KOPT-K1 (cell line): Measurements from ENCODE around the gene SLC39A1.
"Not testable (repeated sequence)": the region's sequence is repeated elsewhere in the genome, so short reads cannot be mapped to it uniquely, and the experiment has no call there.

Source experiments
- H3K27ac ChIP-seq: fragments of 200-600 bp; sonication (generic); 2 replicates; pipeline ENCODE4 v1.5.1; 2016; ENCODE audit warnings: antibody characterized with exemption, mild to moderate bottlenecking, low read depth, low read length; ENCODE audit not compliant: poor library complexity, severe bottlenecking
- H3K36me3 ChIP-seq: fragments of 200-600 bp; sonication (generic); 2 replicates; pipeline ENCODE4 v1.5.1; 2017; ENCODE audit warnings: antibody characterized with exemption, mild to moderate bottlenecking, low read length, moderate library complexity; ENCODE audit not compliant: insufficient read depth
- H3K9me3 ChIP-seq: fragments of 200-600 bp; sonication (generic); 2 replicates; pipeline ENCODE4 v1.5.1; 2017; ENCODE audit warnings: antibody characterized with exemption, low read length, mild to moderate bottlenecking; ENCODE audit not compliant: insufficient read depth, poor library complexity, severe bottlenecking

The SLC39A1 gene

DNA sequence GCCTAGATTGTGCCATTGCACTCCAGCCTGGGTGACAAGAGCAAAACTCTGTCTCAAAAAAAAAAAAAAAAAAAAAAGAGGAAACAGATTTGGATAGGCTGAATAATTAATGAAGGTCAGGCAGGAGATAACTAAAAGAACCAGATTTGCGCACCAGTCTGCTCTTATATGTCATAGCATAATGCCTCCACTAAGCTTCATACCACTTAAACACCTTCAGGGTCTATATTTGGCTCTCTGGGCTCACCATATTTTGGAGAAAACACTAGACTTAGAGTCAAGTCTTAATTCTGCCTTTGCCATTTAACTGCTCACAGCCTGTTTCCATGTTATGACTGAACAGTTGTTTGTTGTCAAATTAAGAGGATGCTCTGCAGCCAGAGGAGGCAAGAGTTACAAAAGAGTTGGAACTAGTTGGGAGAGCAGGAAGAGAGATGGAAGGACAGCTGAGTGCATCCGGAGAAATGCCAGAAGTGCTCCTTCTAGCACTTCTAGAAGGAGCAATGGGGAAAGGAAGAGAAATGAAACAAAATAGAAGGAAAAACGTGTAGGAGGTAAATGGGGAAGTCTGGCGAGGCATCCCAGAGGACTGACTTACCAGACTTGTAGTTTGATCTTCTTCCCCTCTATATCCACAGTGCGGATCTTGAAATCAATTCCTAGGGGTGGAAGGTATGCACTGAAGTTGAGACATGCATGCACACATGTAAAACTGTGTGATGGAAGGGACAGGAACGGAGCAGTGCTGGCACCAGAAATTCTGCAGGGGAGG is 21.0 kb upstream of the SLC39A1 start:
- no peaks in the 10 kb centered on the region for H3K9me3 ChIP-seq
- no peaks in the 10 kb centered on the region for H3K36me3 ChIP-seq
- H3K27ac ChIP-seq, result no peak overlapping the region

- H3K9me3 ChIP-seq, H3K36me3 ChIP-seq, H3K27ac ChIP-seq: not testable (repeated sequence)
These were observed 18.4 kb upstream of the SLC39A1 start for GRCh38 chr1:153981735-153982134.

DNA sequence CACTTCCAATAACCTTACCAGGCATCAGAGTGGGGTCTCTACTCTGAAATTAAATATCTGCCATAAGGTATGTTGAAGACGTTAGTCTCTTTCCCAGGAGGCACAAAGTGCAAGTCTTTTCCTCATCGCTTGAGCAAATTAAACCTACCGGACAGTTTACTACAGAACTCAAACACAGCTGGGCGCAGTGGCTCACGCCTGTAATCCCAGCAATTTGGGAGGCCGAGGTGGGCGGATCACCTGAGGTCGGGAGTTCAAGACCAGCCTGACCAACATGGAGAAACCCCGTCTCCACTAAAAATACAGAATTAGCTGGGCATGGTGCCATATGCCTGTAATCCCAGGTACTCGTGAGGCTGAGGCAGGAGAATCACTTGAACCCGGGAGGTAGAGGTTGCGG is 15.8 kb upstream of the SLC39A1 start:
- not testable (repeated sequence) for H3K27ac ChIP-seq, H3K9me3 ChIP-seq
- peaks cover 23% of the 10 kb centered on the region for H3K36me3 ChIP-seq

DNA sequence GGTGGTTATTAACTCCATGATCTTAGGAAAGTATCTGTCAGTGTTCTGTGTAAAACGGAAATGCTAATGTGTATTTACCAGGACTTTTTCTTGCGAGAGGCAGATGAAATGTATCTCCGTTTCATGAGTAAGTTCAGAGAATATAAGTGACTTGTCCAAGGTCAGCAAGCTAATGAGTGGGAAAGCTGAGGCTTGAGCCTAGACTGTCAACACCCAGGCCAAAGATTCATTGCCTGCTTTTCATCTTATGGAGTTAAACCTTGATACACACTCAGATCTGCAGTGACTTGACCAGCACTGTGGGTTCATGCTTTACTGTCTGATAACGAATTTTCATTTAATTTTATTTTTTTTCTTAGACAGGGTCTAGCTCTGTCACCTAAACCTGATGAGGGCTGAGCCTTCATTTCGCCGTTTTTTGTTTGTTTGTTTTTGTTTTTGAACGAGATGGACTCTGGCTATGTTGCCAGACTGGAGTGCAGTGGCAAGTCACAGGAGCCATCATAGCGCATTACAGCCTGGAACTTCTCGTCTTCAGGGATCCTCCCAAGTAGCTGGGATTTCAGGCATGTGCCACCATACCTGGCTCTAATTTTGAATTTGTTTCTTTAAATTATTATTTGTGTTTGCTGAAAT is 15.1 kb upstream of the SLC39A1 start:
- Histone ChIP-seq H3K27ac (peak overlapping the region; percentile 90), H3K36me3 (peaks cover 30% of the 10 kb centered on the region), H3K9me3 (no peaks in the 10 kb centered on the region)

DNA sequence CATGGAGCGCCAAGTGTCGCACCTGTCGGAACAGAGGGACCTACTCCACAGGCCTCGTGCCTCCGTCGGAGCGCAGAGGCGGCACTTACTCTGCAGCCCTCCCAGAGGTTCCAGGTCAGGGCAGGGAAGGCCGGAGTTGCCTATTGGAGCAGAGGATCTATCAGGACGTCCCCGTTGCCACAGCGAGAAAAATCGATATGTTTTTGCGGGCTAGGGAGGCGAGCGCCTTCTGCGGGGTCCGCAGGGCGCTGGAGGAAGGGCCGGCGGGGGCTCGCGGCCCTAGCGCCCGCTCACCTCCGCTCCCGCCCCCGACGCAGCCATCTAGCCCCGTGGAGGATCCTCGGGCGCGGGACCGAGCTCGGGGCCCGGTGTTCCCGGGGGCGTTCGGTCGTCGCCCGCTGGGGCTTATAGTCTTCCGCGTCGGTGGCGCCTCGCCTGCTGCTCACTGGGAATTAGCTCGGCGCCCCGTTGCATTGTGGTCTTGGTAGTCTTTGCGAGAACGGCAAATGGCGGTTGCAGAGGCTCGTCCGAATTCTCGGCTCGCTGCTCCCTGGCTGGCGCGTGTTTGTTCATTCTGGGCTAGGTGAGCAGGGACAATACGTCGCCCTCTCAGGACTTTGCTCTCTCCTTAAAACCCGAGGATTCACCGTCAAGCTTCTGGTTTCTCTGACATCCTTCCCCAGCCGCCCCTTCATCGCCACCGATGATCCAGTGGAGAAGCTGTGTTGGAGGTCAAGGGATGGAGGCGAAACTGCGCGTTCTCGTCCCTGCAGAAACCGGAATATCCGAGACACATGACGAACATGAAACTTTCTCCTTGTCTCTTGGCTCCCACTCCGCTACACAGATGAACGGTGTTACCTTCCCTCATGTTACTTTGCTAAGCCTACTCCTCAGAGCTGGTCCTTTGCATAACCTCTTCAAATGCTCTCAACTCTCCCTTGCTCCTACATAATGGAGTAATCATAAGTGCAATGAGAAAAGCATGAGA is 14.2 kb upstream of the SLC39A1 start, which contains the start of gene JTB:
TSS of gene JTB (minus strand) at position 425 of the 991 bp plus-strand sequence. CDS start at position 3, 422 bp downstream.
- Histone ChIP-seq H3K9me3 (no peaks in the 10 kb centered on the region), H3K36me3 (peaks cover 39% of the 10 kb centered on the region), H3K27ac (peak within 1 kb of the TSS; percentile 90)

GRCh38 chr1:153976819-153977249 is 13.5 kb upstream of the SLC39A1 start:
- Histone ChIP-seq H3K36me3 (peaks cover 42% of the 10 kb centered on the region), H3K27ac (peak overlapping the region; percentile 90), H3K9me3 (no peaks in the 10 kb centered on the region)

DNA sequence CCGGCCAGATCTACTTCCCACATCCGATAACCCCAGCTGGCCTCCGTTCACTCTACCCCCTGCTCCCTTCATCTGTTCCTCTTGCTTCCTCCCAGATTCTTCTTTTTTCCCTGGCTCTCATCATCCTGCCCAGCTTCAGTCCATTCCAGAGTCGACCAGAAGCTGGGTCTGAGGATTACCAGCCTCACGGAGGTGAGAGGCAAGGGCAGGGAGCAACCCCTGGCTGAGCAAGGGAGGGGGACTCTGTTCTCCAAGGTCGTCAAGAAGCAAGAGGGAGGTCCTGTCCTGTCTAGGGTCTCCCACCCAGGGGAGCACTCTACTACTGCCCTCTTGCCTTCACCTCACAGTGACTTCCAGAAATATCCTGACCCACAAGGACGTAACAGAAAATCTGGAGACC is 10.2 kb upstream of the SLC39A1 start:
- Histone ChIP-seq H3K36me3 (peaks cover 42% of the 10 kb centered on the region), H3K9me3 (no peaks in the 10 kb centered on the region), H3K27ac (no peak overlapping the region)

DNA sequence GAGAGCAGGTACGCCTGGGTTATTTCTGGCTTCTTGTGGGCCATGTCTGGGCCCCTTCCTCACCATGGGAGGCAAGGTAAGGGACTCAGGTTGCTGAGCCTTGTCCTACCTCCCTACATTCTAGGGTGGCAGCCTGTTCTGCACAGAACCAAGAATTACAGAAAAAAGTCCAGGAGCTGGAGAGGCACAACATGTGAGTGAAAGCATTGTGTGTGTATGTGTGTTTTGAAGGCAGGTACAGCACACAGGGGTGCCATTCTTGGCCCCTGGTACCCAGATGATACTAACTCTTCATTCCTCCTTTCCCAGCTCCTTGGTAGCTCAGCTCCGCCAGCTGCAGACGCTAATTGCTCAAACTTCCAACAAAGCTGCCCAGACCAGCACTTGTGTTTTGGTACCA is 9.7 kb upstream of the SLC39A1 start:
- Histone ChIP-seq H3K9me3 (no peaks in the 10 kb centered on the region), H3K27ac (no peak overlapping the region), H3K36me3 (peaks cover 42% of the 10 kb centered on the region)

- Histone ChIP-seq H3K27ac (no peak overlapping the region), H3K9me3 (no peaks in the 10 kb centered on the region), H3K36me3 (peaks cover 31% of the 10 kb centered on the region)
These were observed 7.0 kb upstream of the SLC39A1 start for GRCh38 chr1:153970346-153970745.

DNA sequence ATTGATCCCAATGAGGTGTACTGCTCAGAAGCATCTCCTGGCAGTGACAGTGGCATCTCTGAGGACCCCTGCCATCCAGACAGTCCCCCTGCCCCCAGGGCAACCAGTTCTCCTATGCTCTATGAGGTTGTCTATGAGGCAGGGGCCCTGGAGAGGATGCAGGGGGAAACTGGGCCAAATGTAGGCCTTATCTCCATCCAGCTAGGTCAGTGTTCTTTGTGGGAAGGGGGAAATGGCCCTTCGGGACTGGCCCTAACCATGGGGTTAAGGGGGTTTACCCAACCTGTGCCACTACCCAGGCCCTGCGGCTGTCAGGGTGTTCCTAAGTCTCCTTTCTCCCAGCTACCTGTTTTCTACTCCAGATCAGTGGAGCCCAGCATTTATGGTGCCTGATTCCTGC is 5.6 kb upstream of the SLC39A1 start:
- no peaks in the 10 kb centered on the region for H3K9me3 ChIP-seq
- peaks cover 17% of the 10 kb centered on the region for H3K36me3 ChIP-seq
- H3K27ac ChIP-seq, result no peak overlapping the region

DNA sequence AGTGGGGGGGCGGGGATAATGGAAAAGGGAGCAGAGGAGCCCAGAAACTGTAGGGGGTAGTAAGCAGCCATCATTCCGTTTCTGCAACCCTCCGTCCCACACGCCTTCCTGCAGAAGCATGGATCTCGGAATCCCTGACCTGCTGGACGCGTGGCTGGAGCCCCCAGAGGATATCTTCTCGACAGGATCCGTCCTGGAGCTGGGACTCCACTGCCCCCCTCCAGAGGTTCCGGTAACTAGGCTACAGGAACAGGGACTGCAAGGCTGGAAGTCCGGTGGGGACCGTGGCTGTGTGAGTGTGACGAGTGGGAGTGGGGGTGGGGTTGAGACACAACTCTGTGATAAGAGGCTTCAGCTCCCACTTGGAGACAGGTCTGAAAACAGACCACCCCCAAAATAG is 5.1 kb upstream of the SLC39A1 start:
- Histone ChIP-seq H3K36me3 (peaks cover 12% of the 10 kb centered on the region), H3K9me3 (no peaks in the 10 kb centered on the region), H3K27ac (peak overlapping the region; percentile 88)

DNA sequence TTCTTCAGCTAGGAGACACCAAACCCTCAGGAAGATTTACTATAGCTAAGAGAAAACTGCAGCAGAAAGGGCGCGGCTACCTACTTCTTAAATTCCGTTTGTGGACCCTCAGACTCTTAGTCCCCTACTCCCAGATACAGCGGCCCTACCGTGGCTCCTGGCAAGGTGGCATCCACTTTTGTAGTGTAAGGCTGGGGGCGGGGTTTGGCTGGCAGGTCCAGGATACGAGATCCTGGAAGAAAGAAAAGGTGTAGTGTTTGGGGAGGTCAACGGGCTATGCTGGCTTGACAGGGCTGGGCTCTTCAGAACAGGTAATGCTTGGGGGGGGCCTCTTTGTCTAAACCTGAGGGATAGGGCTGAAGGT is 4.6 kb upstream of the SLC39A1 start:
- Histone ChIP-seq H3K9me3 (no peaks in the 10 kb centered on the region), H3K36me3 (peaks cover 7% of the 10 kb centered on the region; the same call in 1 of the 2 replicates), H3K27ac (peak overlapping the region; percentile 88)

DNA sequence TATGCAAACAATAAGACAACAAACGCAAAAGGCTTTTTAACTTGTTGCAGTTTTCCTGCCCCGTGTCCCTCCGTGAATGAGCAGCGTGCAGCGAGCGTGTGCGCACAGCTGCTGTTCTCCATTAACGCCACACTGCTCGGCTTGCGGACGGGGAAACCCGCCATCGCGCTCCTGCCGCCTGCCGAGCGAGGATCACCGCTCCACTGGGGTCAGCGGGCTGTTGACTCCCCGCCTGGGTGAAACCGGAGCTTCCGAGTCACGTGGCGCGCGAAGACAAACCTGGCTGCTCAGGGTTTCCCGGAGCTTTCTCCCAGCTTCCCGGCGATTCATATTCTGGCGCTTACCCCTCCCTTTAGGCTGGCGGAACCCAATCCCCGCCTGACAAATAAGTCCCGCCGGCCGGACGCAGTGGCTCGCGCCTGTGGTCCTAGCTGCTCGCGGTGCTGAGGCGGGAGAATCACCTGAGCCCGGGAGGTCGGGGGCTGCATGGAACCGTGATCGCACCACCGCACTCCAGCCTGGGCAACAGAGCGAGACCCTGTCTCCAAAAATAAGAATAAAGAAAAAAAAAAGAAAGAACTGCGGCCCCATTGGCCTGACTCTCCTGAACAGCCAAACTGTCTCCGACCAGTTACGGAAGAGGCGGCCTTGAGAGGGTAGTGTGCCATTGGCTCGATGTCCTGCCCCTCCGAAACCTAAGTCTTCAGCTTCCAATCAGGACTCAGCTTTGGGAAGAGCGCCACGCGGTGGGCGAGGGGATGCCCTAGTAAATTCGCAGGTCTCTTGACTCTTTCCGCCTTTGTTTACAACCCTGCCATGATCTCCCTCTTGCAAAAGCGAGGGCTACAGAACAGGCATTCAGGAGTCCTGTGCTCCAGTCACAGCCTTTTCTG is 4.0 kb upstream of the SLC39A1 start, which contains the start of gene CREB3L4:
TSS of gene CREB3L4 (plus strand) at position 796 of the 893 bp plus-strand sequence. CDS start 624 bp downstream, outside the sequence.
- Histone ChIP-seq H3K9me3 (no peaks in the 10 kb centered on the region), H3K36me3 (0 out of 2 replicates have a peak, but pooled peaks cover 1% of the 10 kb centered on the region), H3K27ac (peak within 1 kb of the TSS; percentile 88)

- no peaks in the 10 kb centered on the region for H3K9me3 ChIP-seq
- H3K27ac ChIP-seq, result peak overlapping the region; percentile 79
These were observed 554 bp upstream of the SLC39A1 start for GRCh38 chr1:153963850-153964331.

More at GRCh38 chr1:153963850-153964331, 554 bp upstream of the SLC39A1 start:
- peaks cover 17% of the 10 kb centered on the region; the same call in 1 of the 2 replicates for H3K36me3 ChIP-seq
